ENCODE results near the gene CLRN3. TPM values are rescaled to one million over a fixed set of nuclear protein-coding genes. Genes with fewer than 3 reads are reported as not detected.

The CLRN3 gene
- total and polyA plus RNA-seq, 12 donors = not detected

DNA sequence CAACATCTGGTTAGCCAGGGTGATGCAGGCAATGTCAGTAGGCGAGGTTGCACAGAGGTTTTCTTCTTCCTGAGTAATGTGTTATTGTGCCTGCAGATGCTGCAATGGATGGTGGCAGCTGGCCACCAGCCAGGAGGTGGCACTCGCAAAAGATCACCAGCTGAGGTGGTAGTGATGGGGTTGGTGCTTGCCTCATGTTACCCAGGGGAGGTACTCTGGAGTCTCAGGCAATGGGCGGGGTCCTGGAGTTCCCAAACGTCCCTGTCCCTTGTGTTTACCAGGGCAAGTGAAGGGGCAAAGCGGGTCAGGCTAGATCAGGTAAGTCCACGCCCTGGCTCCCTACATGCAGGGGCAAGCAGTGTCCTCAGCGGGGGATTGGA is 21.1 kb downstream of the CLRN3 start:
- H3K27ac ChIP-seq = no peak overlapping the region
- H3K36me3 ChIP-seq = no peaks in the 10 kb centered on the region
- intact Hi-C loops (cut with DNase I) = no loop called here
- DNase-seq (no peak), ATAC-seq (peak in 3 of 8 donors; percentile 8 to 31 (median 25))
- H3K27me3 ChIP-seq = peaks cover 0 to 8% (median 0%) of the 10 kb centered on the region in 7 donors
- TF ChIP-seq, protein P1, sequence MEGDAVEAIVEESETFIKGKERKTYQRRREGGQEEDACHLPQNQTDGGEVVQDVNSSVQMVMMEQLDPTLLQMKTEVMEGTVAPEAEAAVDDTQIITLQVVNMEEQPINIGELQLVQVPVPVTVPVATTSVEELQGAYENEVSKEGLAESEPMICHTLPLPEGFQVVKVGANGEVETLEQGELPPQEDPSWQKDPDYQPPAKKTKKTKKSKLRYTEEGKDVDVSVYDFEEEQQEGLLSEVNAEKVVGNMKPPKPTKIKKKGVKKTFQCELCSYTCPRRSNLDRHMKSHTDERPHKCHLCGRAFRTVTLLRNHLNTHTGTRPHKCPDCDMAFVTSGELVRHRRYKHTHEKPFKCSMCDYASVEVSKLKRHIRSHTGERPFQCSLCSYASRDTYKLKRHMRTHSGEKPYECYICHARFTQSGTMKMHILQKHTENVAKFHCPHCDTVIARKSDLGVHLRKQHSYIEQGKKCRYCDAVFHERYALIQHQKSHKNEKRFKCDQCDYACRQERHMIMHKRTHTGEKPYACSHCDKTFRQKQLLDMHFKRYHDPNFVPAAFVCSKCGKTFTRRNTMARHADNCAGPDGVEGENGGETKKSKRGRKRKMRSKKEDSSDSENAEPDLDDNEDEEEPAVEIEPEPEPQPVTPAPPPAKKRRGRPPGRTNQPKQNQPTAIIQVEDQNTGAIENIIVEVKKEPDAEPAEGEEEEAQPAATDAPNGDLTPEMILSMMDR (IDR thresholded peaks at IDR 0.05) = no peak
- no peak overlapping the region for H3K4me3 ChIP-seq
- peaks cover 0 to 20% (median 8%) of the 10 kb centered on the region in 11 donors for H3K9me3 ChIP-seq
- H3K4me1 ChIP-seq = peaks cover 0 to 20% (median 0%) of the 10 kb centered on the region in 9 donors
- 65 to 68% methylated on average over 7 of the region's 7 CpGs for WGBS, 2 donors

DNA sequence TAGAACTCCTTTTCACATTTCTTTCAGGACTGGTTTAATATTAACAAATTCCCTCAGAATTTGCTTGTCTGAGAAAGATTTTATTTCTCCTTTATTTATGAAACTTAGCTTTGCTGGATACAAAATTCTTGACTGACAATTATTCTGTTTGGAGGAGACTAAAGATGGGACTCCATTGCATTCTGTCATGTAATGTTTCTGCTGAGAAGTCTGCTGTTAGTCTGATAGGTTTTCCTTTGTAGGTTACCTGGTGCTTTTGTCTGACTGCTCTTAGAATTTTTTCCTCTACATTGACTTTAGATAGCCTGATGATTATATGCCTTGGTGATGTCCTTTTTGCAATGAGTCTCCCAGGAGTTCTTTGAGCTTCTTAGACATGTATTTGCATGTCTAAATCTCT is 23.4 kb downstream of the CLRN3 start:
- TF ChIP-seq, protein P1 (IDR thresholded peaks at IDR 0.05) = no peak
- ATAC-seq = no peak

DNA sequence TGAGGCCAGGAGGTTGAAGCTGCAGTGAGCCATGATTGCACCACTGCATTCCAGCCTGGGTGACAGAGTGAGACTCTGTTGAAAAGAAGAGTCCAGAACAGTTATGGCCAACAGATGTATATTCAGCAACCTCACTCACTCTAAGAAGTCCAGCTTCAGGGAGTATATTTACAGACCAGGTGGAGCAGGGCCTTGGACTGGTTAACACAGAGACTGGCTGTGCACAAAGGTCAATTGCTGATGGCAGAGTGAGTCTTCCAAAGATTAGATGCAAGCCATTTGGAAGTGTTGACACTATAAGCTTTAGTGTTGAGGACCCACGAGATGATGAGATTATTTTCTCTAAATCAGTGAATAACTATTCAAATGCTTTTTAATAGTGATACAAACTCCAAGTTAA is 24.9 kb downstream of the CLRN3 start:
- 72 to 77% methylated on average over 1 of the region's 1 CpG for WGBS, 2 donors
- TF ChIP-seq, protein P1 (IDR thresholded peaks at IDR 0.05) = no peak
- H3K36me3 ChIP-seq = no peaks in the 10 kb centered on the region
- intact Hi-C loops (cut with DNase I) = no loop called here
- peaks cover 0 to 36% (median 8%) of the 10 kb centered on the region in 11 donors for H3K9me3 ChIP-seq
- H3K4me3 ChIP-seq = no peak overlapping the region
- DNase-seq = no peak
- peaks cover 0 to 13% (median 0%) of the 10 kb centered on the region in 9 donors for H3K4me1 ChIP-seq
- no peak overlapping the region for H3K27ac ChIP-seq
- H3K27me3 ChIP-seq = peaks cover 0 to 4% (median 0%) of the 10 kb centered on the region in 7 donors
- ATAC-seq = no peak

More for the DNA sequence above, 23.4 kb downstream of the CLRN3 start:
- Histone ChIP-seq H3K9me3 (peaks cover 0 to 20% (median 8%) of the 10 kb centered on the region in 11 donors), H3K27ac (no peak overlapping the region), H3K27me3 (peaks cover 0 to 8% (median 0%) of the 10 kb centered on the region in 7 donors), H3K36me3 (no peaks in the 10 kb centered on the region), H3K4me1 (peaks cover 0 to 20% (median 0%) of the 10 kb centered on the region in 9 donors), H3K4me3 (no peak overlapping the region)
- DNase-seq = no peak
- intact Hi-C loops (cut with DNase I) = no loop called here

DNA sequence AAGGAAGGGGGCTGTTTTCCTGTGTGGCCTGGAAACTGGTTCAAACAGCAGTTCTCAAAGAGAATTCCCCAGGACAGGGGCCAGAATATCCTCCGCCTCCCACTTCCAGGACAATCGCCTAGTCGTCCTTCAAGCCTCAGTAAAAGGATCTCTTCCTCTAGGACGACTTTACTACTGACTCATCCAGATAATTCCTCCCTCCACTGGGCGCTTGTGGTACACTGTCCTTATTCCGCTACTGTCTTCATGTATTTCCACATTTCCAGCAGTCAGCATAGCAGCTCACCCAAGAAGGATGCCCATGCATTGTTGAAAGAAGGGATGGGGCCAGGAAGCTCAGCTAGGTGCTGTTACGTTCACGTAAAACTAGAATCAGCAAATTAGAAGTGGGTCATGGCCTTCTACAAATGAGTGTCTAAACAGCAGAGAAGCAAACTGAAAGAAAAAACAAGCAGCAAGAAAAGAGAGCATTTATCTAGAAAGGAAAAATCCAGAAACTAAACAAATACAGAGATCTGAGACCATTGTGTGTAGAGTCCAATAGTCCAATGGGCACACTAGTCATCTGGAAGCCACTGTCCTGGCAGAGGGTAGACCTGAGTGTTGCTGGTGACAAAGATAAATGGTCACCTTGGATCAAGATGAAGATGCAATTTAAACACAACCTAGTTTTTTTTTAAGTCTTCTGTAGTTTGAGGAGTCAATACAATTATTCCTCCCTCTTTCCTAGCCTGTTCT is 26.3 kb downstream of the CLRN3 start:
- H3K27me3 ChIP-seq = peaks cover 0 to 4% (median 0%) of the 10 kb centered on the region in 7 donors
- 62 to 67% methylated on average over 8 of the region's 8 CpGs for WGBS, 2 donors
- peaks cover 0 to 36% (median 8%) of the 10 kb centered on the region in 11 donors for H3K9me3 ChIP-seq
- no peak overlapping the region for H3K27ac ChIP-seq
- intact Hi-C loops (cut with DNase I) = no loop called here
- DNase-seq (no peak), ATAC-seq (no peak)
- H3K4me1 ChIP-seq = no peaks in the 10 kb centered on the region
- TF ChIP-seq, protein P1 (IDR thresholded peaks at IDR 0.05) = no peak
- H3K4me3 ChIP-seq = no peak overlapping the region
- H3K36me3 ChIP-seq = no peaks in the 10 kb centered on the region

Data from heart right ventricle (tissue), 16 donors.